ENCODE data around the gene LSP1. TPM values are rescaled to one million over a fixed set of nuclear protein-coding genes. Genes with fewer than 3 reads are reported as not detected.

Gene LSP1
- total RNA-seq, 3 donors from 2014 or later: 21.4 to 36.0 (median 23.6) TPM

DNA sequence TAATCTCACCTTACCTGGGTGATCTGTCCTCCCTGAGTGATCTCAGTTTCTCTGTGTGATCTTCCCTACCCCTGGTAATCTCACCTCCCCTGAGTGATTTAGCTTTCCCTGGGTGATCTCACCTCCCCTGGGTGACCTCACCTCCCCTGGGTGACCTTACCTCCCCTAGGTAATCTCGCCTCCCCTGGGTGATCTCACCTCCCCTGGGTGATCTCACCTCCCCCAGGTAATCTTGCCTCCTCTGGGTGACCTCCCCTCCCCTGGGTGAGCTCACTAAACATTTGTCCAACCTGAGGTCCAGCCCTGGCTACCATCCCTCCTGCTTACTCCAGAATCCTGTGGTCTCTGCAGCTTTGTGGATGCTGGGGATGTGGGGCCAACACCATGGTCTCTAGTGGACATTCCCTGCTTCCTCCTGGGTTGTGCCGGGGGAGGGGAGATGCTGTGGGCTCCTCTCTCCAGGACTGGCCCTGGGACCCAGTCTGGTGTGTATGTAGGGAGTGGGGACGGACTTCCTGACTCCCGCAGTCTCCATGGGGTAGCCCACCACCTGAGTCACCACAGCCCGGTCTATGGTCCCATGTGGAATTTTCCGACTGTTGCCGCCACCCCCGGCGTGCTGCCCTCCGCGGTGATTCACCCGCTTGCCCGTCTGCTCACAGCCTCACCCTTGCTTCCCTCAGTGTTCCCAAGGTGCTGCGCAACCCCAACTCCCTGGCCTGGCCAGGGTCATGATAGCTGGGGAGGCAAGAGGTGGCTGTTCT lies 9.9 kb downstream of the LSP1 start:
- Histone ChIP-seq H3K36me3 (no peaks in the 10 kb centered on the region), H3K27me3 (no peaks in the 10 kb centered on the region), H3K4me3 (peak overlapping the region in 1 of 3 donors; percentile 59), H3K27ac (peak overlapping the region; percentile 77 to 97), H3K4me1 (peaks cover 9 to 17% of the 10 kb centered on the region in 2 donors), H3K9me3 (no peaks in the 10 kb centered on the region)
- intact Hi-C loops (cut with DNase I; ENCODE audit: low total_unique reads): no loop called here
- DNase-seq (ENCODE audit: low spot score in 2 of 2): no peak
- no peak for TF ChIP-seq POLR2AphosphoS5 (IDR thresholded peaks at IDR 0.05)
- no peak for TF ChIP-seq POLR2A (IDR thresholded peaks at IDR 0.05)
- TF ChIP-seq, protein P1, sequence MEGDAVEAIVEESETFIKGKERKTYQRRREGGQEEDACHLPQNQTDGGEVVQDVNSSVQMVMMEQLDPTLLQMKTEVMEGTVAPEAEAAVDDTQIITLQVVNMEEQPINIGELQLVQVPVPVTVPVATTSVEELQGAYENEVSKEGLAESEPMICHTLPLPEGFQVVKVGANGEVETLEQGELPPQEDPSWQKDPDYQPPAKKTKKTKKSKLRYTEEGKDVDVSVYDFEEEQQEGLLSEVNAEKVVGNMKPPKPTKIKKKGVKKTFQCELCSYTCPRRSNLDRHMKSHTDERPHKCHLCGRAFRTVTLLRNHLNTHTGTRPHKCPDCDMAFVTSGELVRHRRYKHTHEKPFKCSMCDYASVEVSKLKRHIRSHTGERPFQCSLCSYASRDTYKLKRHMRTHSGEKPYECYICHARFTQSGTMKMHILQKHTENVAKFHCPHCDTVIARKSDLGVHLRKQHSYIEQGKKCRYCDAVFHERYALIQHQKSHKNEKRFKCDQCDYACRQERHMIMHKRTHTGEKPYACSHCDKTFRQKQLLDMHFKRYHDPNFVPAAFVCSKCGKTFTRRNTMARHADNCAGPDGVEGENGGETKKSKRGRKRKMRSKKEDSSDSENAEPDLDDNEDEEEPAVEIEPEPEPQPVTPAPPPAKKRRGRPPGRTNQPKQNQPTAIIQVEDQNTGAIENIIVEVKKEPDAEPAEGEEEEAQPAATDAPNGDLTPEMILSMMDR (IDR thresholded peaks at IDR 0.05): no peak

DNA sequence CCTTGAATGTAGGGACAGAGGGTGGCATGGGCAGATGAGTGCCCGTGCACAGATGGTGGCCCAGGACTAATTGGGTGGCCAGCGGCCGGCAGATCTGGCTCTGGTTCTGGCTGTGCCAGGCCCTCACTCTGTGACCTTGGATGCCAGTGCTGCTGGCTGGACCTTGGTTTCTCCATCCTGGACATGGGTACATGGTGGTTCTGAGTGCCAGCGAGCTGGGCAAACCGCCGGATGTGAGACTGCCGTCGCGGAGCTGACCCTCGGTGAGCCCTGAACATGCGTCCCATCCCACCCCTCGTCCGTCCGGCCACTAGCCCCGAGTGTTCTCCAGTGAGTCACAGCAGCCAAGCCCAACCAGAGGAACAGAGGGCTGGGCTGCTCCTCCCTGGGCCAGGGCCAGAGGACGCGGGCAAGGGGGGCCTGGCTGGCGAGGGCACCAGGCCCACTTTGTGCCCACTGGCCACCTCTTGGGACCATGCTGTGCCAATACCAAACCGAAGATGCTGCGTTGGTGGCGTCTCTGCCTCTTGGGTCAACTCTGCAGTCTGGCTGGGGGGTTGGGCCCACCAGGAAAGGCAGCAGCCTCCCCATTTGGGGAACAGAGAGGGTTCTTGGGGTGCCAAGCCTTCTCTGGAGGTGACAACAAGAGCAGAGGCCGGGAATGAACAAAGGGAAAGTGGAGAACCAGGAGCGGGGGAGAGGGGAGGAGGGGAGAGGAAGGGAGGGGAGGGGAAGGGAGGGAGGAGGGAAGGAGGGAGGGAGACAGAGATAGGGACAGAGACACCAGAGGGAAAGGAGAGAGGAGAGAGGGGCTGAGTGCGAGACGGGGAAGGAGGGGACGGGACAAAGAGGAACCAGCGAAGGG lies 10.7 kb downstream of the LSP1 start:
- Histone ChIP-seq H3K4me1 (peaks cover 9 to 17% of the 10 kb centered on the region in 2 donors), H3K27me3 (no peaks in the 10 kb centered on the region), H3K9me3 (no peaks in the 10 kb centered on the region), H3K27ac (peak overlapping the region; percentile 77 to 97), H3K4me3 (peak overlapping the region; percentile 24 to 59 (median 43)), H3K36me3 (no peaks in the 10 kb centered on the region)
- no peak for TF ChIP-seq POLR2A (IDR thresholded peaks at IDR 0.05)
- TF ChIP-seq, protein P1 (IDR thresholded peaks at IDR 0.05): no peak
- peak; percentile 52 to 88 (median 78) for TF ChIP-seq POLR2AphosphoS5 (IDR thresholded peaks at IDR 0.05)
- peak; percentile 81 to 85 for DNase-seq (ENCODE audit: low spot score in 2 of 2)
- intact Hi-C loops (cut with DNase I; ENCODE audit: low total_unique reads): no loop called here

DNA sequence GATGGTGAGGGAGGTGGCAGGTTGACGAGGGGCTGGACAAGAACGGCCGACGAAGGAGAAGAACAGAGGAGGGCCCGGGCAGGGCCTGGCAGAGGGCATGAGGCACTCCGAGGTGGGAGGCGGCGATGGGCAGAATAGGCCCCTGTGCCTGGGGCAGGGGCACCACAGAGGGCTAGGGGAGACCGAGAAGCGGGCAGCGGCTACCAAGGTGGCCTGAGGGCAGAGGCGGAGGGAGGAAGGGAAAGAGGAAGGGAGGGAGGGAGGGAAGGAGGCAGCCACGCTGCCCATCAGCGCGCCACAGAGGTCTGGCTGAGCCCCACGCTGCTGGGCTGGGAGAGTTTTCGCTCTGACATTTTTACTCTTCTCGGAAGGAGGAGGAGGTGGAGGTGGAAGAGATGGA lies 11.3 kb downstream of the LSP1 start:
- no peaks in the 10 kb centered on the region for H3K36me3 ChIP-seq
- peaks cover 9 to 17% of the 10 kb centered on the region in 2 donors for H3K4me1 ChIP-seq
- TF ChIP-seq POLR2AphosphoS5 (IDR thresholded peaks at IDR 0.05) (no peak), POLR2A (IDR thresholded peaks at IDR 0.05) (no peak)
- TF ChIP-seq, protein P1 (IDR thresholded peaks at IDR 0.05): no peak
- DNase-seq (ENCODE audit: low spot score in 2 of 2): no peak
- H3K9me3 ChIP-seq: no peaks in the 10 kb centered on the region
- peak overlapping the region; percentile 77 to 97 for H3K27ac ChIP-seq
- H3K27me3 ChIP-seq: no peaks in the 10 kb centered on the region
- peak overlapping the region; percentile 24 to 59 (median 43) for H3K4me3 ChIP-seq
- intact Hi-C loops (cut with DNase I; ENCODE audit: low total_unique reads): no loop called here

DNA sequence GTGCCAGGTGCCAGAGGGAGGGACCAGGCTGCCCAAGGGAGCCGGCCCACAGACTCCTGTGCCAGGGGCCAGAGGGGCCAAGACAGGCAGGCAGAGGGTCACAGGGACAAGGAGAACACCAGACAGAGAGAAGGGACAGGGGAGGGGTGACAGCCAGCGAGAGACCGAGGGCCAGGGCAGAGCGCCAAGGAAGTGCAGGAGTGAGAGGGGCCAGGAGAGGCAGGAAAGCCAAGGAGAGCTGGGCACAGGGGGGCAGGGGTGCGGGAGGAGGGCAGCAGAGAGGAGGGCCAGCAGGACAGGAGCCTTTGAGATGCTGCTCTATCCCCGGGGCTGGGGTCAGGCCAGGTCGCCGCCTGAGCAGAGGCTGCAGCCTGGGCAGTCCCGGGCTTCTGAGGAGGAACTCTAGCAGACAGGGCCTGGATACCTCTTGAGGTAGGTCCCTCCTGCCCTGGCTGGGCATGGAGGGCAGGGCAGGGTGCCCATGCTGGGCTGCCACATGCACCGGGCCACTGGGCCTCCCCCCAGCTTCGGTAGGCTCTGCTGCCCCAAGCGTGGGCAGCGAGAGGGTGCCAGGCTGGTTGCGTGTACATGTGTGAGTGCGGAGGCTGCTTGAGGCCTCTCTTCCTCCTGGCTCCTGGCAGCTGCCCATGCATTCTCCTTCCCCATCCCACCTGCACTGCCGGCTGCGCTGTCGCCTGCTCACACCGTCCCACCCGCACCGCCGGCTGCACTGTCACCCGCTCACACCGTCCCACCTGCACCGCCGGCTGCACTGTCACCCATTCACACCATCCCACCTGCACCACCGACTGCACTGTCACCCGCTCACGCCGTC lies 12.2 kb downstream of the LSP1 start:
- TF ChIP-seq, protein P1 (IDR thresholded peaks at IDR 0.05): no peak
- no peak for TF ChIP-seq POLR2AphosphoS5 (IDR thresholded peaks at IDR 0.05)
- TF ChIP-seq POLR2A (IDR thresholded peaks at IDR 0.05): no peak
- no peaks in the 10 kb centered on the region for H3K9me3 ChIP-seq
- H3K27me3 ChIP-seq: no peaks in the 10 kb centered on the region
- intact Hi-C loops (cut with DNase I; ENCODE audit: low total_unique reads): no loop called here
- peak overlapping the region; percentile 77 to 97 for H3K27ac ChIP-seq
- peak overlapping the region; percentile 24 to 59 (median 43) for H3K4me3 ChIP-seq
- no peak for DNase-seq (ENCODE audit: low spot score in 2 of 2)
- H3K36me3 ChIP-seq: no peaks in the 10 kb centered on the region
- peaks cover 9 to 17% of the 10 kb centered on the region in 2 donors for H3K4me1 ChIP-seq
